ENCODE measurements around the gene DLG2.
"Not testable (repeated sequence)": the region's sequence is repeated elsewhere in the genome, so short reads cannot be mapped to it uniquely, and the experiment has no call there.

Gene DLG2

GRCh38 chr11:85634747-85635146, 7.6 kb upstream of the DLG2 start:
- DNase-seq, result no peak

- DNase-seq, result peak; percentile 65
Measured at GRCh38 chr11:85628771-85629341, 1.7 kb upstream of the DLG2 start.

- peak; percentile 99 for DNase-seq
Measured at GRCh38 chr11:85627998-85628770, 1.0 kb upstream of the DLG2 start, which contains the start of gene TMEM126B. Gene TMEM126B (plus strand): TSS chr11:85628593. CDS start chr11:85628608, 15 bp downstream.

- DNase-seq, result no peak
Measured at GRCh38 chr11:85626496-85626895, 648 bp downstream of the DLG2 start.

- DNase-seq, result no peak
Measured at GRCh38 chr11:85620256-85620655, 6.9 kb downstream of the DLG2 start.

GRCh38 chr11:85619499-85619898, 7.6 kb downstream of the DLG2 start:
- DNase-seq, result no peak

- DNase-seq, result not testable (repeated sequence)
Measured at GRCh38 chr11:85611643-85612042, 15.5 kb downstream of the DLG2 start.

GRCh38 chr11:85609286-85609685, 17.9 kb downstream of the DLG2 start:
- DNase-seq, result not testable (repeated sequence)

GRCh38 chr11:85608621-85609020, 18.5 kb downstream of the DLG2 start:
- DNase-seq, result not testable (repeated sequence)

- DNase-seq, result not testable (repeated sequence)
Measured at GRCh38 chr11:85606237-85606636, 20.9 kb downstream of the DLG2 start.

GRCh38 chr11:85603220-85603619, 23.9 kb downstream of the DLG2 start:
- no peak for DNase-seq

- DNase-seq, result no peak
Measured at GRCh38 chr11:85602526-85603213, 24.5 kb downstream of the DLG2 start.

- no peak for DNase-seq
Measured at GRCh38 chr11:85599083-85599482, 28.1 kb downstream of the DLG2 start.

- no peak for DNase-seq
Measured at GRCh38 chr11:85596886-85597285, 30.3 kb downstream of the DLG2 start.

- DNase-seq, result no peak
Measured at GRCh38 chr11:85595285-85595884, 31.8 kb downstream of the DLG2 start.

- DNase-seq, result no peak
Measured at GRCh38 chr11:85590848-85591483, 36.2 kb downstream of the DLG2 start.

- DNase-seq, result no peak
Measured at GRCh38 chr11:85589373-85589772, 37.8 kb downstream of the DLG2 start.

GRCh38 chr11:85582111-85582510, 45.0 kb downstream of the DLG2 start:
- no peak for DNase-seq

GRCh38 chr11:85575388-85575787, 51.8 kb downstream of the DLG2 start:
- DNase-seq, result no peak

GRCh38 chr11:85572056-85572455, 55.1 kb downstream of the DLG2 start:
- DNase-seq, result no peak

GRCh38 chr11:85569525-85569924, 57.6 kb downstream of the DLG2 start:
- no peak for DNase-seq

- no peak for DNase-seq
Measured at GRCh38 chr11:85558411-85558810, 68.7 kb downstream of the DLG2 start.

GRCh38 chr11:85551881-85552280, 75.3 kb downstream of the DLG2 start:
- DNase-seq, result no peak
